Fibroblast of lung (primary cell): ENCODE data around the gene EEF2. TPM values are rescaled to one million over a fixed set of nuclear protein-coding genes. Genes with fewer than 3 reads are reported as not detected.

Experiments
- DNase-seq, 2 donors: peaks; one replicate each; pipeline versions ENCODE4 v3.0.0 to v3.0.0-alpha.2; 2010; ENCODE audit warnings: low read depth in 2 of 2
- H2AFZ ChIP-seq: 2 replicates; pipeline ENCODE4 v1.5.1; 2012; ENCODE audit warnings: low read length, control low read depth, inconsistent platforms
- H3K27ac ChIP-seq: 2 replicates; pipeline ENCODE4 v1.5.1; 2011; ENCODE audit warnings: low read length, control low read depth; ENCODE audit not compliant: insufficient read depth
- H3K27me3 ChIP-seq: 2 replicates; pipeline ENCODE4 v1.5.1; 2011; ENCODE audit warnings: mild to moderate bottlenecking, low read length; ENCODE audit not compliant: control insufficient read depth, insufficient read depth
- H3K36me3 ChIP-seq: 2 replicates; pipeline ENCODE4 v1.5.1; 2011; ENCODE audit warnings: low read length; ENCODE audit not compliant: control insufficient read depth, insufficient read depth
- H3K4me1 ChIP-seq: 2 replicates; pipeline ENCODE4 v1.5.1; 2011; ENCODE audit warnings: low read length; ENCODE audit not compliant: control insufficient read depth, insufficient read depth; ENCODE audit errors: extremely low read depth
- H3K4me2 ChIP-seq: 2 replicates; pipeline ENCODE4 v1.5.1; 2011; ENCODE audit warnings: low read length, control low read depth; ENCODE audit not compliant: insufficient read depth; ENCODE audit errors: extremely low read depth
- H3K4me3 ChIP-seq, 4 experiments: fragments of 200-600 bp in 1 of 4; sonication (generic) in 1 of 4; replicated peaks in 1 of 4; 2 replicates each; pipeline ENCODE4 v1.5.1; 2011 to 2016; ENCODE audit warnings: low read length in 4 of 4, low read depth in 3 of 4, mild to moderate bottlenecking in 3 of 4, control low read depth in 2 of 4, inconsistent platforms in 1 of 4, mixed read lengths in 1 of 4; ENCODE audit not compliant: insufficient read depth in 1 of 4; ENCODE audit errors: control extremely low read depth in 1 of 4
- H3K79me2 ChIP-seq: 2 replicates; pipeline ENCODE4 v1.5.1; 2012; ENCODE audit warnings: mild to moderate bottlenecking, low read length, inconsistent platforms; ENCODE audit not compliant: control insufficient read depth, insufficient read depth
- H3K9ac ChIP-seq: 2 replicates; pipeline ENCODE4 v1.5.1; 2011; ENCODE audit warnings: mild to moderate bottlenecking, low read length, control low read depth; ENCODE audit not compliant: insufficient read depth
- H3K9me3 ChIP-seq: 2 replicates; pipeline ENCODE4 v1.5.1; 2012; ENCODE audit warnings: low read depth, low read length; ENCODE audit not compliant: control insufficient read depth, insufficient read depth
- H4K20me1 ChIP-seq: 2 replicates; pipeline ENCODE4 v1.5.1; 2011; ENCODE audit warnings: low read length; ENCODE audit not compliant: control insufficient read depth, insufficient read depth; ENCODE audit errors: extremely low read depth
- CTCF ChIP-seq, 2 donors: IDR thresholded peaks in 1 of 2; conservative IDR thresholded peaks in 1 of 2; 1 replicate in 1 of 2; 2 replicates in 1 of 2; pipeline ENCODE4 v1.5.1; 2011 to 2012; ENCODE audit warnings: low read length in 2 of 2, control low read depth in 1 of 2, inconsistent platforms in 1 of 2, low read depth in 1 of 2, mild to moderate bottlenecking in 1 of 2
- EZH2 ChIP-seq: IDR thresholded peaks from 2 replicates; pipeline ENCODE4 v1.5.1; 2012; ENCODE audit warnings: low read length, control low read depth, mild to moderate bottlenecking; ENCODE audit errors: missing control alignments
- polyA plus RNA-seq, 2 donors: library from polyadenylated mRNA; depleted of rRNA in 1 of 2; stranded (reverse) in 1 of 2; unstranded in 1 of 2; fragments of >200 nt; gene quantifications; 2 replicates each; pipeline ENCODE4 v1.2.1, GENCODE V29; 2011 to 2012; ENCODE audit warnings: missing spikeins in 1 of 2
- total RNA-seq: library from RNA; depleted of rRNA; stranded (reverse); fragments of >200 nt; gene quantifications from 2 replicates; pipeline ENCODE4 v1.2.1, GENCODE V29; 2014

The EEF2 gene
- total and polyA plus RNA-seq, 2 donors (not counting 1 experiment from before 2014, with no cell fraction given) = 976 to 2,646 TPM

- TF ChIP-seq CTCF (conservative IDR thresholded peaks at IDR 0.05 in 1 of 2, IDR thresholded peaks at IDR 0.05 in 1 of 2; ENCODE audit: low read depth in 1 of 2, low read length in 2 of 2) = no peak
- TF ChIP-seq EZH2 = no peak
- no peak overlapping the region for H3K9ac ChIP-seq
- H3K4me3 ChIP-seq = no peak overlapping the region
Measured at GRCh38 chr19:3995607-3996006, 10.3 kb upstream of the EEF2 start.

DNA sequence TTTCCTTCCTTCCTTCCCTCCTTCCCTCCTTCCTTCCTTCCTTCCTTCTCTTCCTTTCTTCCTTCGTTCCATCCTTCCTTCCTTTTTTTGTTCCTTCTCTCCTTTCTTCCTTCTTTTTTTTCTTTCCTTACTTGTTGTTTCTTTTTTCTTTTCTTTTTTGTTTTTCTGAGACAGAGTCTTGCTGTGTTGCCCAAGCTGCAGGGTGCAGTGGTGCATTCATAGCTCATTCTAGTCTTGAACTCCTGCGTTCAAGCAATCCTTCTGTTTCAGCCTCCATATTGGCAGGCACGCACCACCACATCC lies 5.5 kb upstream of the EEF2 start:
- Histone ChIP-seq H3K9ac (no peak overlapping the region), H3K79me2 (no peaks in the 10 kb centered on the region), H2AFZ (peak overlapping the region; percentile 44), H4K20me1 (no peaks in the 10 kb centered on the region), H3K36me3 (no peaks in the 10 kb centered on the region), H3K9me3 (no peaks in the 10 kb centered on the region), H3K27me3 (no peaks in the 10 kb centered on the region), H3K4me2 (no peak overlapping the region), H3K27ac (no peak overlapping the region), H3K4me1 (peaks cover 6% of the 10 kb centered on the region), H3K4me3 (no peak overlapping the region)
- TF ChIP-seq CTCF (conservative IDR thresholded peaks at IDR 0.05 in 1 of 2, IDR thresholded peaks at IDR 0.05 in 1 of 2; ENCODE audit: low read depth in 1 of 2, low read length in 2 of 2) = no peak
- TF ChIP-seq EZH2 = no peak
- DNase-seq = no peak

More at GRCh38 chr19:3995607-3996006, 10.3 kb upstream of the EEF2 start:
- H3K27me3 ChIP-seq = no peaks in the 10 kb centered on the region
- no peak overlapping the region for H3K4me2 ChIP-seq
- no peaks in the 10 kb centered on the region for H3K36me3 ChIP-seq
- no peak overlapping the region for H2AFZ ChIP-seq
- DNase-seq = no peak
- H3K9me3 ChIP-seq = no peaks in the 10 kb centered on the region
- H4K20me1 ChIP-seq = no peaks in the 10 kb centered on the region
- no peak overlapping the region for H3K27ac ChIP-seq
- no peaks in the 10 kb centered on the region for H3K79me2 ChIP-seq
- no peaks in the 10 kb centered on the region for H3K4me1 ChIP-seq

DNA sequence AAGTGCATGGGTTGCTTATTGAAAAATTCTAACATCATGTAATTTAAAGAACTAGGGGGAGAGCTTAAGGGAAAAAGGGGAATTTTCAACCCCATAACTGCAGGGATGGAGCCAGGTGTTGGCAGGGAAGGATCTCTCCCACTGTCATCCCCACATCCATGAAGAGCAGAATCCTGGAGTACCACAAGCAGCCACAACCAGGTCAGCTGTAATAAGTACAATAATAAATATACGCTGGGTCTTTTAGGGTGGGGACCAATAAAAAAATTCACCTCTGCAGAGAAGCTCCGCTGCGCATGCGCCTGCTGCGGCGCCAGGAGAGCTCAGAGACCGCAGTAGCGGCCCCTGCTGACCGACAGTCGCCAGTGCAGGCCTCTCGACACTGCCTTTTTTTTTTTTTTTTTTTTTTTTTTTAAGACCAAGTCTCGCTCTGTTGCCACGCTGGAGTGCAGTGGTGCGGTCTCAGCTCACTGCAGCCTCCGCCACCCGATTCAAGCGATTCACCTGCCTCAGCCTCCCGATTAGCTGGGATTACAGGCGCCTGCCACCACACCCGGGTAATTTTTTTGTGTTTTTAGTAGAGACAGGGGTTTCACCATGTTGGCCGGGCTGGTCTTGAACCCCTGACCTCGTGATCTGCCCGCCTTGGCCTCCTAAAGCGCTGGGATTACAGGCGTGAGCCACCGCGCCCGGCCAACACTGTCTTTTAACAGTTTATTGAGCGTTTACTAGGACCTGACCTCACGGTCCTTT lies 2.5 kb upstream of the EEF2 start:
- TF ChIP-seq EZH2 (no peak), CTCF (conservative IDR thresholded peaks at IDR 0.05 in 1 of 2, IDR thresholded peaks at IDR 0.05 in 1 of 2; ENCODE audit: low read depth in 1 of 2, low read length in 2 of 2) (peak; percentile 81 to 90)
- Histone ChIP-seq H2AFZ (no peak overlapping the region), H3K4me2 (peak overlapping the region; percentile 81), H3K9ac (no peak overlapping the region), H3K4me3 (peak overlapping the region in 3 of 4 experiments; percentile 18 to 46 (median 22)), H3K27ac (no peak overlapping the region), H3K27me3 (no peaks in the 10 kb centered on the region), H3K36me3 (peaks cover 15% of the 10 kb centered on the region), H4K20me1 (peaks cover 6% of the 10 kb centered on the region), H3K4me1 (peaks cover 16% of the 10 kb centered on the region), H3K79me2 (peaks cover 25% of the 10 kb centered on the region), H3K9me3 (no peaks in the 10 kb centered on the region)
- peak; percentile 59 to 83 for DNase-seq
